Retinal pigment epithelial cell (primary cell): Measurements from ENCODE around the gene DCLRE1A.
A peak's percentile ranks its signal among the peaks of the same experiment; 100 is the strongest.

Experiments
- DNase-seq: peaks from one replicate; pipeline ENCODE4 v3.0.0-alpha.2; 2010; ENCODE audit warnings: low read depth
- H3K4me3 ChIP-seq: 2 replicates; pipeline ENCODE4 v1.5.1; 2011; ENCODE audit warnings: mild to moderate bottlenecking, low read length, control low read depth, moderate library complexity
- CTCF ChIP-seq: conservative IDR thresholded peaks from 2 replicates; pipeline ENCODE4 v1.5.1; 2011; ENCODE audit warnings: low read depth, low read length, control low read depth, inconsistent platforms

The DCLRE1A gene

GRCh38 chr10:113859261-113859660 is 5.4 kb upstream of the DCLRE1A start:
- no peak for TF ChIP-seq CTCF
- H3K4me3 ChIP-seq = no peak overlapping the region
- DNase-seq = no peak

DNA sequence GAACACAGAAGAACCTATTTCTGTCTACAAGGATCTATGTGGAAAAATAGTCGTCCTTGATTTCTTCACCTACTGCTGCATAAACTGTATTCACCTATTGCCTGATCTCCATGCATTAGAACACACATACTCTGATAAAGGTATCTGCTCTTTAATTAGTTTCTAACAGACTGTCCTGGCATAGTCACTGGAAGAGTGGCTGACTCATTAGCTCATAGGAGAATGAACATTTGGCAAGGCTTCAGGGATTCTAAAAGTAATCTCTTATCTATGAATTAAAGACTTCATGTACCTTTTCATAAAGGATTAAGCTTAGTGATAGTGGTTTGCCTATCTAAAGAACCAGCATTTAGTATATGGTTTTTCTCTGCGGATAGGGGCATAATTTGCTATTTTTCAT is 4.7 kb upstream of the DCLRE1A start:
- peak; percentile 51 for DNase-seq
- no peak for TF ChIP-seq CTCF
- no peak overlapping the region for H3K4me3 ChIP-seq

GRCh38 chr10:113857210-113857609 is 3.3 kb upstream of the DCLRE1A start:
- DNase-seq = no peak
- no peak for TF ChIP-seq CTCF
- no peak overlapping the region for H3K4me3 ChIP-seq

DNA sequence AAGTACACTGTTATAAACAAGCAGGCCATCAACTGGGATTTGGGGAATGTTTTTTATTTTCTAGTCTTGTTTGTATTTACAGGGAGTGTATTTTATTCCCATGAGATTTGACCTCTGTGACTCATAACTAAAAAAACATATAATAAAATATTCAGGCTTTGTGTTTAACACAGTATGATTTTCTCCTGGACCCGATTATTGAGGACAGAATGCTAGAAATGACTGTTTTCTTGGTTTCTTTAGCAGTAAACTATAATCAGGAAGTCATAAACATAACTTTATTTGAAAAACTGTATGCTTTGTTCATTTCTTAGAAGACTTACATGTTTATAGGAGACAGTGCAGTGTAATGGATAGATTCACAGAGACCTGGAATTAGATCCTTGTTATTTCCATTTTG is 2.7 kb upstream of the DCLRE1A start:
- DNase-seq = no peak
- H3K4me3 ChIP-seq = peak overlapping the region; percentile 87
- TF ChIP-seq CTCF = no peak

GRCh38 chr10:113854761-113855588 is 1.1 kb upstream of the DCLRE1A start:
- no peak for DNase-seq

DNA sequence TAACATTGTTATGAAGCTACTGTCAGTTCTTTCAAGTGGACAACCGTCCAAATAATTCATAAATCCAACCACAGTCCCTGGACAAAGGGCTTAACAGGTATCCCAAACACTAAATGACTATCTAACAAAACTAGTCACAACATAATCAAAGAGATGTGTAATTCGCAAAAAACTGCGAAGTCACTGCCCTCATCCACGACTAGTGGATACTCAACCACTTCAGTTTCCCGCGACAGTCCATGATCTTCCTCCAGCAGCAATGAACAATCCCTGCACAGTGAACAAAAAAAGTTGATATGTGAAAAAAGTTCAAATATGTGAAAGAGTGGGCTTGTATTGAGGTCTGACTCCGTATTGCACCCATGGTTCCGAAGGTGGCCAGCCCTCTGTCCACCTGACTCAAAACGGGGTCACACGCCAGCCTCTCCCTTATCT is 287 bp downstream of the DCLRE1A start:
- no peak for TF ChIP-seq CTCF
- H3K4me3 ChIP-seq = peak overlapping the region; percentile 87
- DNase-seq = no peak

More at GRCh38 chr10:113854761-113855588, 1.1 kb upstream of the DCLRE1A start:
- TF ChIP-seq CTCF = peak; percentile 2
- peak overlapping the region; percentile 87 for H3K4me3 ChIP-seq

- no peak for DNase-seq
- no peak for TF ChIP-seq CTCF
- H3K4me3 ChIP-seq = no peak overlapping the region
Measured at GRCh38 chr10:113849946-113850345, 3.9 kb downstream of the DCLRE1A start.
